ENCODE data around the gene ATXN3L. TPM values are rescaled to one million over a fixed set of nuclear protein-coding genes. Genes with fewer than 3 reads are reported as not detected.

ATXN3L gene
- total and polyA plus RNA-seq, 2 experiments from 2014 or later = not detected

- TF ChIP-seq ZNF462 (CRISPR knock-in tag; IDR thresholded peaks at IDR 0.05) (no peak), STAT1 (IDR thresholded peaks at IDR 0.05; ENCODE audit: unreplicated experiment) (no peak), NANOG (IDR thresholded peaks at IDR 0.05; ENCODE audit: borderline replicate concordance) (no peak)
These were observed 34.6 kb downstream of the ATXN3L start (continued) for GRCh38 chrX:13285229-13285628.

DNA sequence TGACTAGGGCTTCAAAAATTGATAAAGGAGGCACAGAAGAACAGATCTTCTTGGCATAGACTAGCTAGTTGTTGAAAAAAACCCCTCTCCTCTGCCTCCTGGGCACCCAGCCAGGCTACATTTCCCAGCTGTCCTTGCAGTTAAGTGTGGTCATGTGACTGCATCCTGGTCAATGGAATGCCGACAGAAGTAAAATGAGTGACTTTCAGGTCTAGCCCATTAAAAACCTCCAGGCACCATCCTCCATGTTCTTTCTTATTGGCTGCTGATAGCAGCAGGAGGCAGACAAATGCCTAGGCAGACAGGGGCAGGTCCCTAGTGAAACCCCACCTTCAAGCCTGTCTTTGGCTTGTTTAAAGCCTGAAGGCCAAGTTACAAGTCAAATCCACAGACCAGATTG is 35.3 kb downstream of the ATXN3L start:
- no peaks in the 10 kb centered on the region for H3K9me2 ChIP-seq (ENCODE audit: insufficient read depth)
- H3F3A ChIP-seq (replicated peaks; ENCODE audit: low read depth) = no peaks in the 10 kb centered on the region; the same call in 1 of the 2 replicates
- ATAC-seq (no peak), DNase-seq (ENCODE audit: low spot score) (no peak)
- no peak overlapping the region for H3K4me2 ChIP-seq
- H3K27me3 ChIP-seq (ENCODE audit: insufficient read depth) = no peaks in the 10 kb centered on the region
- peaks cover 54% of the 10 kb centered on the region for H3K36me3 Mint-ChIP-seq (ENCODE audit: low read depth)
- H3K79me2 ChIP-seq (replicated peaks; ENCODE audit: insufficient read depth) = no peaks in the 10 kb centered on the region
- peaks cover 6% of the 10 kb centered on the region for H3K4me1 ChIP-seq (ENCODE audit: insufficient read depth)
- no peaks in the 10 kb centered on the region; the same call in 1 of the 2 replicates for H3K36me3 ChIP-seq (ENCODE audit: insufficient read depth)
- no peak overlapping the region for H2AFZ ChIP-seq
- H4K20me1 ChIP-seq (replicated peaks; ENCODE audit: insufficient read depth) = no peaks in the 10 kb centered on the region
- peaks cover 4% of the 10 kb centered on the region for H3K27me3 Mint-ChIP-seq (ENCODE audit: insufficient read depth, low read depth, poor library complexity)
- H3K4me3 Mint-ChIP-seq = no peak overlapping the region
- H3K9me3 Mint-ChIP-seq = peaks cover 56% of the 10 kb centered on the region
- TF ChIP-seq ZNF331 (CRISPR knock-in tag; IDR thresholded peaks at IDR 0.05; ENCODE audit: low read depth) (no peak), ZNF114 (CRISPR knock-in tag; IDR thresholded peaks at IDR 0.05) (no peak)
- no peak overlapping the region for H3K27ac ChIP-seq (ENCODE audit: low read depth)
- H3K27ac Mint-ChIP-seq = no peak overlapping the region
- peaks cover 10% of the 10 kb centered on the region for H3K4me1 Mint-ChIP-seq
- no peak overlapping the region for H3K4me3 ChIP-seq
